ENCODE results near the gene CCDC159. TPM values are rescaled to one million over a fixed set of nuclear protein-coding genes. Genes with fewer than 3 reads are reported as not detected.
A peak's percentile ranks its signal among the peaks of the same experiment; 100 is the strongest.

The CCDC159 gene
- total and polyA plus RNA-seq, 2 of the 13 experiments (the other 11 are each of a cell fraction or from before 2014, with no cell fraction given) = 1.7 to 6.3 TPM

- TF ChIP-seq CEBPZ (IDR thresholded peaks at IDR 0.05; ENCODE audit: low read length) (peak; percentile 72), KMT2B (CRISPR knock-in tag; IDR thresholded peaks at IDR 0.05) (peak; percentile 75; the same call in 1 of the 2 replicates), MED1 (CRISPR knock-in tag; IDR thresholded peaks at IDR 0.05) (peak; percentile 52; the same call in 1 of the 2 replicates), PRDM15 (CRISPR knock-in tag; IDR thresholded peaks at IDR 0.05) (no peak), ZNF749 (CRISPR knock-in tag; IDR thresholded peaks at IDR 0.05; ENCODE audit: borderline replicate concordance) (no peak; the same call in 1 of the 2 replicates), ZNF138 (CRISPR knock-in tag; IDR thresholded peaks at IDR 0.05; ENCODE audit: low read depth) (no peak), ZNF660 (CRISPR knock-in tag; IDR thresholded peaks at IDR 0.05; ENCODE audit: borderline replicate concordance, low read depth) (no peak), ZBTB25 (CRISPR knock-in tag; IDR thresholded peaks at IDR 0.05) (peak; percentile 67; the same call in 1 of the 2 replicates), RAD51 (IDR thresholded peaks at IDR 0.05; ENCODE audit: borderline replicate concordance) (no peak), ZNF20 (CRISPR knock-in tag; IDR thresholded peaks at IDR 0.05) (no peak), BRCA1 (CRISPR knock-in tag; IDR thresholded peaks at IDR 0.05) (no peak), NR1H2 (CRISPR knock-in tag; IDR thresholded peaks at IDR 0.05; ENCODE audit: borderline replicate concordance, low read depth) (no peak), NFE2 (CRISPR knock-in tag; IDR thresholded peaks at IDR 0.05) (no peak), THRA (CRISPR knock-in tag; IDR thresholded peaks at IDR 0.05; ENCODE audit: borderline replicate concordance) (peak; percentile 37; the same call in 1 of the 2 replicates), ZNF879 (CRISPR knock-in tag; IDR thresholded peaks at IDR 0.05) (peak; percentile 90; the same call in 1 of the 2 replicates), ZNF597 (CRISPR knock-in tag; IDR thresholded peaks at IDR 0.05) (no peak), BCL6 (CRISPR knock-in tag; IDR thresholded peaks at IDR 0.05) (no peak; the same call in 1 of the 2 replicates), NONO (IDR thresholded peaks at IDR 0.05) (no peak), NONO (CRISPR knock-in tag; conservative IDR thresholded peaks at IDR 0.05) (peak; percentile 82)
Observed at GRCh38 chr19:11374433-11375142, 28.3 kb downstream of the CCDC159 start, which contains the start of gene SWSAP1 (continued).
